HG02870 (cell line): Measurements from ENCODE around the gene SLC12A3.

Experiments
- ATAC-seq: cut with Tn5 transposase; IDR thresholded peaks from one replicate; pipeline ENCODE4 v1.9.1; 2021; ENCODE audit warnings: mild to moderate bottlenecking, moderate library complexity; ENCODE audit not compliant: unreplicated experiment

The SLC12A3 gene

GRCh38 chr16:56941092-56941491 is 76.1 kb downstream of the SLC12A3 start:
- no peak for ATAC-seq

GRCh38 chr16:56941856-56942331 is 76.9 kb downstream of the SLC12A3 start:
- no peak for ATAC-seq

GRCh38 chr16:56943761-56944375 is 78.9 kb downstream of the SLC12A3 start:
- no peak for ATAC-seq

GRCh38 chr16:56944954-56945839 is 80.2 kb downstream of the SLC12A3 start:
- ATAC-seq: peak; percentile 43

- ATAC-seq: no peak
These were observed 81.0 kb downstream of the SLC12A3 start for GRCh38 chr16:56945847-56946527.

GRCh38 chr16:56946767-56947603 is 82.0 kb downstream of the SLC12A3 start:
- ATAC-seq: no peak

- ATAC-seq: no peak
These were observed 82.6 kb downstream of the SLC12A3 start for GRCh38 chr16:56947604-56947995.

GRCh38 chr16:56948234-56948633 is 83.2 kb downstream of the SLC12A3 start:
- no peak for ATAC-seq

GRCh38 chr16:56950051-56950450 is 85.0 kb downstream of the SLC12A3 start:
- ATAC-seq: no peak

- ATAC-seq: no peak
These were observed 85.4 kb downstream of the SLC12A3 start for GRCh38 chr16:56950455-56950854.

GRCh38 chr16:56950881-56951771 is 86.1 kb downstream of the SLC12A3 start:
- peak; percentile 54 for ATAC-seq

- ATAC-seq: no peak
These were observed 88.0 kb downstream of the SLC12A3 start for GRCh38 chr16:56953006-56953405.

- ATAC-seq: no peak
These were observed 91.1 kb downstream of the SLC12A3 start for GRCh38 chr16:56956076-56956475.

GRCh38 chr16:56956756-56957155 is 91.7 kb downstream of the SLC12A3 start:
- no peak for ATAC-seq

- no peak for ATAC-seq
These were observed 95.8 kb downstream of the SLC12A3 start for GRCh38 chr16:56960681-56961281.

- ATAC-seq: no peak
These were observed 96.4 kb downstream of the SLC12A3 start for GRCh38 chr16:56961386-56961785.

GRCh38 chr16:56961851-56962281 is 96.9 kb downstream of the SLC12A3 start, which contains the start of gene CETP:
TSS of gene CETP (plus strand) at chr16:56961950. CDS start at chr16:56961980, 30 bp downstream.
- ATAC-seq: no peak

- ATAC-seq: no peak
These were observed 99.5 kb downstream of the SLC12A3 start for GRCh38 chr16:56964243-56965148.
